ENCODE measurements around the gene SUOX.

GRCh38 chr12:56004211-56004610 is 7.1 kb downstream of the SUOX start:
- TF ChIP-seq CTCF (IDR thresholded peaks at IDR 0.05) (no peak), POLR2A (IDR thresholded peaks at IDR 0.05) (no peak)

All from heart left ventricle (tissue), 13 donors.